Measurements from ENCODE around the gene DLG2. TPM values are rescaled to one million over a fixed set of nuclear protein-coding genes. Genes with fewer than 3 reads are reported as not detected.
"Not testable (repeated sequence)": the region's sequence is repeated elsewhere in the genome, so short reads cannot be mapped to it uniquely, and the experiment has no call there.

DLG2 gene
- total and polyA plus RNA-seq, 11 donors: 2.4 to 13.9 (median 7.1) TPM

DNA sequence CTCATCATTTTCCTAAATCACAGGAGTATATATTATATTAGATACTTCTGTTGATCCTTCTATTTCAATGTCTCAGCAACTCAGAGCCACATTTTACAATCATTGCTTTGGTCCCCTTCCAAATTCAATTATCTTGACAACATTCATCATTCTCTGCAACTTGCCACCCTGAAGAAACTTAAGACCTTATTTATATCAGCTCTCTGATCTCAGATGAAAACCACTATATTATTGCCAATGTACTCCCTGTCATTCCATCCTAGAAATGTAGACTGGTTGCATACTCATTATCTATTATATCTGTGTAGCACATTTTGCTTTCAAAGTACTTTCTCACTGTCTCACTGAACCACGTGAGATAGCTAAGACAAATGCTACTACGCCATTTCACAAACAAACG is 379.3 kb downstream of the DLG2 start:
- WGBS, 4 donors: 85 to 88% (median 86%) methylated on average over 3 of the region's 3 CpGs
- Histone ChIP-seq H3K4me3 (no peak overlapping the region), H3K4me1 (no peaks in the 10 kb centered on the region), H3K27ac (no peak overlapping the region), H3K9me3 (no peaks in the 10 kb centered on the region), H3K36me3 (no peaks in the 10 kb centered on the region), H3K27me3 (no peaks in the 10 kb centered on the region)
- TF ChIP-seq POLR2A (IDR thresholded peaks at IDR 0.05): no peak
- TF ChIP-seq, protein P1, sequence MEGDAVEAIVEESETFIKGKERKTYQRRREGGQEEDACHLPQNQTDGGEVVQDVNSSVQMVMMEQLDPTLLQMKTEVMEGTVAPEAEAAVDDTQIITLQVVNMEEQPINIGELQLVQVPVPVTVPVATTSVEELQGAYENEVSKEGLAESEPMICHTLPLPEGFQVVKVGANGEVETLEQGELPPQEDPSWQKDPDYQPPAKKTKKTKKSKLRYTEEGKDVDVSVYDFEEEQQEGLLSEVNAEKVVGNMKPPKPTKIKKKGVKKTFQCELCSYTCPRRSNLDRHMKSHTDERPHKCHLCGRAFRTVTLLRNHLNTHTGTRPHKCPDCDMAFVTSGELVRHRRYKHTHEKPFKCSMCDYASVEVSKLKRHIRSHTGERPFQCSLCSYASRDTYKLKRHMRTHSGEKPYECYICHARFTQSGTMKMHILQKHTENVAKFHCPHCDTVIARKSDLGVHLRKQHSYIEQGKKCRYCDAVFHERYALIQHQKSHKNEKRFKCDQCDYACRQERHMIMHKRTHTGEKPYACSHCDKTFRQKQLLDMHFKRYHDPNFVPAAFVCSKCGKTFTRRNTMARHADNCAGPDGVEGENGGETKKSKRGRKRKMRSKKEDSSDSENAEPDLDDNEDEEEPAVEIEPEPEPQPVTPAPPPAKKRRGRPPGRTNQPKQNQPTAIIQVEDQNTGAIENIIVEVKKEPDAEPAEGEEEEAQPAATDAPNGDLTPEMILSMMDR (IDR thresholded peaks at IDR 0.05): no peak
- ATAC-seq (no peak), DNase-seq (no peak)
- intact Hi-C loops (cut with DNase I): no loop called here

DNA sequence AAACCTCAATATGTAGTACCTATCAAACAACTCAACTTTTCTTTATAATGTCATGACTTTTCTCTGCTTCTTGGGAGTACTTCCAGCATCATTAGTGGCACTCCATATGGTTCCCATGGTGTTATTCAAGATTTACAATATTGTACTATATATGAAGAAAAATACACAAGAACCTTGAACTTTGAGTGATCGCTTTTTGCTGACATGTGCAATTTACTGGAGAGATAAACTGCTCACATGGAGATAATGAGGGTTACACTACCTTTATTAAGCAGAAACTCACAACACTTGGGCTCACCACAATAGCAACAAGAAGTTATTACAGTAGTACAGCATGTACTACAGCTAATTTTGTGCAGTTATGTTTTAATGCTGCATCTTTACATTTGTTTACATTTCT is 388.2 kb downstream of the DLG2 start:
- DNase-seq (no peak), ATAC-seq (no peak)
- Histone ChIP-seq H3K27ac (no peak overlapping the region), H3K36me3 (no peaks in the 10 kb centered on the region), H3K4me1 (no peaks in the 10 kb centered on the region), H3K27me3 (no peaks in the 10 kb centered on the region), H3K4me3 (no peak overlapping the region), H3K9me3 (peaks cover 0 to 18% (median 0%) of the 10 kb centered on the region in 12 donors)
- intact Hi-C loops (cut with DNase I): no loop called here
- TF ChIP-seq POLR2A (IDR thresholded peaks at IDR 0.05): no peak
- TF ChIP-seq, protein P1 (IDR thresholded peaks at IDR 0.05): no peak
- 85 to 100% (median 90%) methylated on average over 1 of the region's 1 CpG for WGBS, 4 donors

- WGBS, 4 donors: 85 to 96% (median 94%) methylated on average over 2 of the region's 2 CpGs
- H3K27ac ChIP-seq; H3K27me3 ChIP-seq; H3K36me3 ChIP-seq; ATAC-seq; H3K4me1 ChIP-seq; H3K4me3 ChIP-seq; DNase-seq; intact Hi-C loops (cut with DNase I): not testable (repeated sequence)
- H3K9me3 ChIP-seq: peaks cover 0 to 18% (median 0%) of the 10 kb centered on the region in 12 donors
Observed at GRCh38 chr11:85238038-85238437, 389.1 kb downstream of the DLG2 start.

DNA sequence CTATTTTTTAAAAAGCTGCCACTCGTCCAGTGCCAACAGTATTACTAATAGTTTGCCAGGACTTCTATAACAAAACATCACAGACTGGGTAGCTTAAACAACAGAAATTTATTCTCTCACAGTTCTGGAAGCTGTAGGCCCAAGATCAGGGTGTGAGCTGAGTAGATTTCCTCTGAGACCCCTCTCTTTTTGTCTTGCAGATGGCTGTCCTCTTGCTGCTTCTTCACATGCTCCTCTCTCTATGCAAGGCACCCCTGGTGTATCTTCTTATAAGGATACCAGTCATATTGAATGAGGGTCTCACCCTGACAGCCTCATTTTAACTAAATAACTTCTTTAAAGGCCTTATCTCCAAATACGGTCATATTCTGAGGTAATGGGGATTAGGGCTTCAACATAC is 390.9 kb downstream of the DLG2 start:
- DNase-seq: no peak
- H3K36me3 ChIP-seq: no peaks in the 10 kb centered on the region
- ATAC-seq: no peak
- peaks cover 0 to 20% (median 0%) of the 10 kb centered on the region in 12 donors for H3K9me3 ChIP-seq
- H3K27me3 ChIP-seq: no peaks in the 10 kb centered on the region
- no peaks in the 10 kb centered on the region for H3K4me1 ChIP-seq
- 68 to 87% (median 78%) methylated on average over 2 of the region's 2 CpGs for WGBS, 4 donors
- intact Hi-C loops (cut with DNase I): no loop called here
- H3K4me3 ChIP-seq: no peak overlapping the region
- no peak overlapping the region for H3K27ac ChIP-seq
- no peak for TF ChIP-seq POLR2A (IDR thresholded peaks at IDR 0.05)

DNA sequence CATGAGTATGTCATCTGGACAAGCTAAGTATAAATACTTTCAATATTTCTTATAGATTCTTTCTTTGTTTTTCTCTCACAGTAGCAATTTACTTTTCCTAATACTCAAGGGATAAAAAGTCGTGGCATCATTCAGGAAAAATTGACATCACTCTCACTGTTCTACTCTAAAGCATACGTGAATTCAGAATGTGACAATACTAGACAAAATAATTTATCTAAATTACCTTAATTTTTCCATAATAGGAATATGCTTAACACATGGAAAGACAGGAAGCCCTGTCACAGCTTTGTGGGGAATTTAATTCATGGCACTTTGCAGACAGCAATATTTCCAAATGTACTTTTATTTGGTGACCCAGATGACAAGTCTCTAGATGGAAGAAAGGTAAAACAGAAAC is 394.6 kb downstream of the DLG2 start:
- no peak overlapping the region for H3K4me3 ChIP-seq
- no peak for TF ChIP-seq POLR2A (IDR thresholded peaks at IDR 0.05)
- TF ChIP-seq, protein P1 (IDR thresholded peaks at IDR 0.05): no peak
- H3K9me3 ChIP-seq: peaks cover 0 to 14% (median 0%) of the 10 kb centered on the region in 12 donors
- ATAC-seq (no peak), DNase-seq (no peak)
- intact Hi-C loops (cut with DNase I): no loop called here
- H3K36me3 ChIP-seq: no peaks in the 10 kb centered on the region
- H3K27me3 ChIP-seq: no peaks in the 10 kb centered on the region
- H3K4me1 ChIP-seq: no peaks in the 10 kb centered on the region
- 61 to 80% (median 72%) methylated on average over 2 of the region's 2 CpGs for WGBS, 4 donors
- H3K27ac ChIP-seq: no peak overlapping the region
